Activated CD8-positive, alpha-beta memory T cell treated with anti-CD3 and anti-CD28 coated beads for 36 hours (primary cell): ENCODE data around the gene DNAJB9. TPM values are rescaled to one million over a fixed set of nuclear protein-coding genes. Genes with fewer than 3 reads are reported as not detected.
"Not testable (repeated sequence)": the region's sequence is repeated elsewhere in the genome, so short reads cannot be mapped to it uniquely, and the experiment has no call there.

Experiments
- CTCF ChIA-PET: fragments of 350-600 bp; sonication (Branson Sonifier 250); formaldehyde crosslinking; loops from one replicate; lab custom pipeline; 2021; ENCODE audit warnings: antibody characterized with exemption; lab: Charles Lee
- POLR2A ChIA-PET: fragments of 350-600 bp; sonication (Branson Sonifier 250); formaldehyde crosslinking; loops from one replicate; lab custom pipeline; 2021; ENCODE audit warnings: antibody characterized with exemption; lab: Charles Lee
- total RNA-seq, 2 experiments: library from RNA; stranded (reverse); gene quantifications; one replicate each; pipeline ENCODE4 v1.2.3, GENCODE V29; 2021

The DNAJB9 gene
- total RNA-seq = 1 to 10 TPM; 6.9 to 7.3 TPM

DNA sequence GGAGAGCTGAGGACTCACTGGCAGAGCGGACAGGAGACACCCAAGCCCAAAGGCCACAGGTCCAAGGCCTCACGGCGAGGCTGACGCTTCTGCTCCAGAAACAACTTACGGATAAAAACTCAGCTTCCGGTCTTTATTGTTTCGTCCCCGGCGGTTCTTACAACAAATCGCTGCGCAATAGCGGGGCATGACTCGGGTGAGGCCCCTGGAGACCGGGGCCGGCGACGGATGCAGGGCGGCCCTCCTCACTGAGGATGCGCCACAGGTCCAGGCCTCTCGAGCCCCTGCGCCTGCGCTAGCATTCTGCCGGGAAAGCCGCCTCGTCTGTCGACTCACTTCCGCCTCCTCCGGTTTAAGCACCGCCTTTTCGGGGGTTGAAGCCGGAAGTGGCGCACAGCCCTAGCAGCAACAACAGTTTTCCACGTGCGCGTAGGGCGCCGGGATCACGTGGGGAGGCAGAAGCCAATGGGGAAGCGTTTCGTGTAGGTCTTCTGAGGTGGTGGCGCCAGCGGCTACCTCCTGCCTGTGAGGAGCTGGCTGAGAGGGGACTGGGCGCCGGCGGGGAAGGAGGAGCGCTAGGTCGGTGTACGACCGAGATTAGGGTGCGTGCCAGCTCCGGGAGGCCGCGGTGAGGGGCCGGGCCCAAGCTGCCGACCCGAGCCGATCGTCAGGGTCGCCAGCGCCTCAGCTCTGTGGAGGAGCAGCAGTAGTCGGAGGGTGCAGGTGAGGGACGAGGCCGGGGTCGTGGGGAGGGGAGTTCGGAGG lies at the start of gene DNAJB9, which contains the start of gene THAP5:
Gene DNAJB9 (plus strand): TSS at position 494 of the 765 bp plus-strand sequence. CDS start 1,853 bp downstream, outside the sequence.
Gene THAP5 (minus strand): TSS at position 326 of the 765 bp plus-strand sequence. CDS start 137 bp downstream, at position 189.
- ChIA-PET POLR2A (interaction anchor here (0.7 to 2.5 kb wide), 3 partner anchors 10 to 678 kb away, joined by 3 to 39 read pairs (median 3); partner anchors contain the start of genes DLD and PNPLA8), CTCF (no interaction called here)

DNA sequence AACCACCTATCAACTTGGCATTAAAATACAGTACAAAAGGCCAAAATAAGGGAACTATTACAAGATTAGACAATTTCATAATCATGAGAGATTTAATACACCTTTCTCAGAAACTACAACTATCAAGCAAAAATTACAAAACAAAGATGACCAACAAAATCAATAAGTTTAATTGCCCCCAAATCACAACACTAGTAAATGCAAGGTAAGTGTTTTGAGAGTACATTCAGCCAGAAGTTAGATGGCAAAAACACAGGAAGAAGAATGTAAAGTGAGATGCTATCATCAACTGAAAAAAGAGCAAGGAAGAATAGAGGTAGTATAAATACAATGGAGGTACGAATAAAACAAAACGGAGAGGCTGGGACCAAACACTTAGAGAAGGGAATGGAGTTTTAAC lies 46.9 kb upstream of the DNAJB9 start:
- POLR2A ChIA-PET = no interaction called here
- CTCF ChIA-PET = no interaction called here

DNA sequence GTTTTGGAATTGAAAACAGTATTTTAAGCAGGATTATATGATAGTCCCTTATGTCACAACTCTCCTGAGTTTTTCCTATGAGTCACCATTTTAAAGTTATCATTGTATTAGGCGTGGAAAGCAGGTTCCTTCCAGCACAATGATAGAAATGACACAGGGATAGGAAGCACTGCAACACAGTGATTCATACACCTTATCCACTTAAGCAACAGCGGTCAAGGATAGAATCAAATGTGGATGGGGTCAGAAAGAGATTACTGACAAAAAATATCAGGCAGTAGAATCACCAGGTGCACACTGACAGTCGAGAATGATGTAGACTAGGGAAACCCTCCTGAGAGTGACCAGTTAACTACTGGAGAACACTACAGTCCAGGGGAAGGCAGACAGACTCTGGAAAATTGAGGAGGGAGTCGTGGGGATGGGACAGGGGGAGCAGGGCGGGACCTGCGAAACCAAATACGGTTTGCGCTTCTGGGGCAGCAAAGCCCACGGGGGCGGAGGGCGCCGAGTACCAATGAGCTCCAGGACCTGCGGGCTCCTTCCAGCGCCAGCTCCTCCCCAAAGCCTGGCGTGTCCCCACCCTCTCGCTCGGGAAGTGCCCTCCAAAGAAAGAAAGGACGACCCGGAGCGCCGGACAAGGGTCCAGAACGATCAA lies 44.2 kb upstream of the DNAJB9 start:
- ChIA-PET POLR2A (interaction anchor here (1.2 to 3.4 kb wide), 2 partner anchors 44 to 46 kb away, joined by 3 to 39 read pairs; partner anchors contain the start of genes DNAJB9 and THAP5), CTCF (no interaction called here)

DNA sequence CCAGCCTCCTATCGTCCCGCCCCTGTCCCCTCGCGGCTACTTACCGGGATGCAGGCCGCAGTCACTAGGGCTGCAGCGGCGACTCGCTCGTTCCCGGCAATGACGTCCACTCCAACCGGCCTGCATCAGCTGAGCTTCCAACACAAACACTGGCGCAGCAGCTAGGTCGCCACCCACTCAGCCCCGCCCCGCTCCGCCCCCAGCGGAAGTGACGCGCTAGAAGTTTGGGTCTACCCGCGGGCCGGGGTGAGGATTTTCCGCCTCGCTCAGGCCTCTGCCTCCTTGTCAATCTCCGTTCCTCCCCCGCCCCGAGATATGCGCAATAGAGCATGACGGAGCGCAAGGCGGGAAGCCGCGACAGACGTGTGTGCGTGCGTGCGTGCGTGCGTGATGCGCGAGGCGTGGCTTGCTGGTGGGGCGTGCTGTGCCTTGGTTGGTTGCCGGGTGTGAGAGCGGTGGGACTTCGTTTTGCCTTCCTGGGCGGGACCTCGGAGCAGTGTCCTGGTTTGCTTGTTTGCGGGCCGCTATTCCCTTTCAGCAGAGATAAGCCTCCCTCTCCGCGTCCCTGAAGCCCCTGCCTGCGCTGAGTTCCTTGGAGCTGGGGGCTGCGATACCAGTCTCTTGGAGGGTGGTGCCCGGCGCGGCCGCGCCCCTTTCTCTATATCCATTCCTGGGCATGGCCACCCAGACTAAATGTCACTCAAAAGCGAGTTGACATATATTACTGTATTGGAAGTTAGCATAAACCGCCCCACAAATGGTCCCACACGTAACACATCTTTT lies 43.5 kb upstream of the DNAJB9 start, which contains the start of gene PNPLA8:
Gene PNPLA8 (minus strand): TSS at position 151 of the 783 bp plus-strand sequence. CDS start 10,644 bp downstream, outside the sequence.
- ChIA-PET CTCF (no interaction called here), POLR2A (interaction anchor here (1.2 to 3.4 kb wide), 2 partner anchors 43 to 46 kb away, joined by 3 to 39 read pairs; partner anchors contain the start of genes DNAJB9 and THAP5)

DNA sequence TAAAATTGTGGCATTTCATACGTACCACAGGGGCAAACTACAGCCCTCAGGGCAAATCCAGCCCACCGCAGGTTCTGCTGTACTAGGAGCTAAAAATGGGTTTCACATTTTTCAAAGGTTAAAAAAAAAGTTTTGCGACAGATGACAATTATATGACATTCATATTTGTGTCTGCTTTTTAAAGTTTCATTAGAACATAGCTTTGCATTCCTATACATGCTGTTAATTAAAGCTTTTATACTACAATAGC lies 43.0 kb upstream of the DNAJB9 start:
- POLR2A ChIA-PET = interaction anchor here (3.4 kb wide), 1 partner anchor 43 kb away, joined by 39 read pairs; the partner anchor contains the start of genes DNAJB9 and THAP5
- CTCF ChIA-PET = no interaction called here

DNA sequence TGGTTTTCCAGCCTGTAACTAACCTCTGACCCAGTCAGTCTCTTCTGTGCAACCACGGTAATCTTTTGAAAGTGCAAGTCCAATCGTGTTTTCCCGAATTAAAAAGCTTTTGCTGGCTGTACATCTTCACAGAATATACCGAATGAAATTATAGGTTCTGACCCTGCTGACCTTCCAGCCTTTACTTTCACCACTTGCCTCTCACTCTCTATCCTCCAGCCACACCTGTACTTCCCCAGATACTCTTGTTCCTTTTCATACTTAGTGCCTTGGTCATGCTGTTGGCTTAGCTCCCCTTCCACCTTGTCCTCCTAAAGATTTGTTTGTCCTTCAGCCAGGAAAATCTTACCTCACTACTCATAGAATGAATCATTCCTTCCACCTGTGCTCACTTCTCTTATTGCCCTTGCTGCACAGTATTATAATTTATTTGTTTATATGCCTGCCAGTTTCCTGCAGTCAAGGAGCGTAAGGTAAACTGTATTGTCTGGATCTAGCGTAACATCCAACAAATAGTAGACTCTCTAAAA lies 41.4 kb upstream of the DNAJB9 start:
- ChIA-PET CTCF (no interaction called here), POLR2A (no interaction called here)

DNA sequence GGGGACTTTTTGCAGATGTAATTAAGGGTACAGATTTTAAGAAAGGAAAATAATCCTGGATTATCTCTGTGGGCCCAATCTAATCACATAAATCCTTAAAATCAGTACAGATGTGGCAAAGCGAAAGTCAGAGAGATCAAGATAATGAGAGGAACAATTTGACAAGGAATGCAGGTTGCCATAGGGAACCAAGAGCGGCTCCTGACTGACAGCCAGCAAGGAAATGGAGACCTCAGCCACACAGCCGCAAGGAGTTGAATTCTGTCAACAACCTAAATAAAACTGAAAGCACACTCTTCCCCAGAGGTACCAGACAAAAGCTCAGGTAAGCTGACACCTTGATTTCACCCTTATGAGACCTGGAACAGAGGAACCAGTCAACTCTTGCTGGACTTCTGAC lies 40.3 kb upstream of the DNAJB9 start:
- ChIA-PET POLR2A (no interaction called here), CTCF (no interaction called here)

DNA sequence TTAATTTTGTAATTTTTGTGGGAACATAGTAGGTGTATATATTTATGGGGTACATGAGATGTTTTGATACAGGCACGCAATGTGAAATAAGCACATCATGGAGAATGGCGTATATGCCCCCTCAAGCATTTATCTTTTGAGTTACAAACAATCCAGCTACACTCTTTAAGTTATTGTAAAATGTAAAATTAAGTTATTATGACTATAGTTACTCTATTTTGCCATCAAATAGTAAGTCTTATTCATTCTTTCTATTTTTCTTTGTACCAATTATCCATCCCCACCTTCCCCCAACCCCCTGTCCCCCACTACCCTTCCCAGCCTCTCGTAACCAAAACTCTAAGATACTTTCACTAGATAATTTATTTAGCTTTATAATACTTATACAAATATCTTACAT lies 36.0 kb upstream of the DNAJB9 start:
- CTCF ChIA-PET = no interaction called here

DNA sequence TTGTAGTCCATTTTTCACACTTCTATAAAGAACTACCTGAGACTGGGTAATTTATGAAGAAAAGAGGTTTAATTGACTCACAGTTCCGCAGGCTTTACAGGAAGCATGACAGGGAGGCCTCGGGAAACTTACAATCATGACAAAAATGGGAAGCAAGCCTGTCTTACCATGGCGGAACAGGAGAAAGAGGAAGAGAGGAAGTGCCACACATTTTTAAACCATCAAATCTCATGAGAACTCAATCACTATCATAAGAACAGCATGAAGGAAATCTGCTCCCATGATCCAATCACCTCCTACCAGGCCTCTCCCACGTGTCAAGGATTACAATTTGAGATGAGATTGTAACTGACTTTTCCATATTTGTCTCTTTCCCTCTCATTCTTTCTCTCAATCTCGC lies 34.4 kb upstream of the DNAJB9 start:
- CTCF ChIA-PET = no interaction called here
- POLR2A ChIA-PET = no interaction called here

More for the DNA sequence above, 36.0 kb upstream of the DNAJB9 start:
- POLR2A ChIA-PET = no interaction called here

DNA sequence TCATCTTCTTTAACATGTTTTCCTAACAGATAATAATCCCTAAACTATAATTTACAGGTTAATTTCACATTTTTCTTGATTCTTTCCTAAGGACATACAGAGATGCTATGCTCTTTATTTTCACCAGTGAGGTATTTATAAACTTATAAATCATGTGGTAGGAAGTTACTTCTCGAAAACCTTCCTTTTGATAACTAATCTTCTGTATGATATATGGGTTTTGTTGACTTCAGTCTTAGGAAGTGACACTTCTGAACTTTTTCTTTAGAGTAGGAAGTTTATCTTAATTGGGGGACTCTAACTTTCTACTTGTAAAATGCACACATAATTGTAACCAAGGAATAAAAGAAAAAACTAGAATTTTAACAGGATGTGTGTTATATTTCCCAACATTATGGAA lies 33.9 kb upstream of the DNAJB9 start:
- CTCF ChIA-PET = no interaction called here
- POLR2A ChIA-PET = no interaction called here

DNA sequence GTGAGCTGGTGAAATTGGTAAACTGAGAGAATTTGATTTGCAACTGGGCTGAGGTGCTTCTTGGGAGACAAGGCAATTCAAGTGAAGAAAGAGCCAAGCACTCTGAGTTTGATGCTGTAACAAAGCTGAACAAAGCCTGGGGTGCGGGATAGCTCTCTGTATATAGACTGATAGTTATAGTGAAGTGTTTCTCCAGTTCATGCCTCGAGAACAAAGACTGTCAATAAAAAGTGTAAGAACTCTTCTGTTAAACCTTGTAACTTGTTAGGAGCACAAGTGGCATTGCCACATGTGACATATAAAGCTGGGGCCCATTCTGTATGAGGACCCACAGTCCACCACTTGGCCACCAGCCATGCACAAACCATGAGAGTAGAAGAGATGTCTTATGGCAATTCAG lies 32.4 kb upstream of the DNAJB9 start:
- POLR2A ChIA-PET = no interaction called here
- CTCF ChIA-PET = no interaction called here

DNA sequence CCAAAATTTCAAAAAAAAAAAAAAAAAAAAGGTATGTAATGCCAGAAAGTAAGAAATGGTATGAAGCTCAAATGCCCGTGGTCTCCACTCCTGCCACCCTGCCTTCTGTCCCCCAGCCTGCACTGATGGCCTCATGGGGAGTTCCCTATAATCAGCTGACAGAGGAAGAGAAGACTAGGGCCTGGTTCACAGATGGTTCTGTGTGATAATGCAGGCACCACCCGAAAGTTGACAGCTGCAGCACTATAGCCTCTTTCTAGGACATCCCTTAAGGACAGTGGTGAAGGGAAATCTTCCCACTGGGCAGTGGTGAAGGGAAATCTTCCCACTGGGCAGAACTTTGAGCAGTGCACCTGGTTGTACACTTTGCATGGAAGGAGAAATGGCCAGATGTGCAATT lies 31.4 kb upstream of the DNAJB9 start:
- POLR2A ChIA-PET, CTCF ChIA-PET: not testable (repeated sequence)

DNA sequence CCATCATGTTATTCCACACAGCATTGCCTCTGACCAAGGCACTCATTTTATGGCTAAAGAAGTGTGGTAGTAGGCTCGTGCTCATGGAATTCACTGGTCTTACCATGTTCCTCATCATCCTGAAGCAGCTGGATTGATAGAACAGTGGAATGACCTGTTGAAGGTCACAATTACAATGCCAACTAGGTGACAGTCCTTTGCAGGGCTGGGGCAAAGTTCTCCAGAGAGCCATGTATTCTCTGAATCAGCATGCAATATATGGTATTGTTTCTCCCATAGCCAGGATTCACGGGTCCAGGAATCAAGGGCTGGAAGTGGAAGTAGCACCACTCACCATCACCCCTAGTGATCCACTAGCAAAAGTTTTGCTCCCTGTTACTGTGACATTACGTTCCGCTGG lies 31.0 kb upstream of the DNAJB9 start:
- POLR2A ChIA-PET, CTCF ChIA-PET: not testable (repeated sequence)

DNA sequence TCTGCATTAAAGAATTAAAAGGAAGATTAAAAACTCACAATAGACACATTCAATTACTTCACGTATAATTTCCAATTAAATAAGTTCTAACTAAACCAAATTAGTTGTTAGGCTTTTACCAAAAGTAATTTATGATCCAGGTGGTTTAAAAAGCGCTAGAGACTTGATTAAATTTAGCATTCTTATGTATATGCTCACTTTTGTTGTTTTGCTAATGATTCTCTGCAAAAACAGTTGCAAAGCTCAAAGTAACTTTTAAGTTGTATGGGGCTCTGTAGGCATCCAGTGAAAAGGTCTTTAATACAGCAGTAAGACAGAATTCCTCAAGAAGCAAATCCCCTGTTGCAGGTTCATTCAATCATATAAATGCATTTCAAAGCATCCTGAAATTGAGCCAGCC lies 28.2 kb upstream of the DNAJB9 start:
- ChIA-PET POLR2A (no interaction called here), CTCF (no interaction called here)

DNA sequence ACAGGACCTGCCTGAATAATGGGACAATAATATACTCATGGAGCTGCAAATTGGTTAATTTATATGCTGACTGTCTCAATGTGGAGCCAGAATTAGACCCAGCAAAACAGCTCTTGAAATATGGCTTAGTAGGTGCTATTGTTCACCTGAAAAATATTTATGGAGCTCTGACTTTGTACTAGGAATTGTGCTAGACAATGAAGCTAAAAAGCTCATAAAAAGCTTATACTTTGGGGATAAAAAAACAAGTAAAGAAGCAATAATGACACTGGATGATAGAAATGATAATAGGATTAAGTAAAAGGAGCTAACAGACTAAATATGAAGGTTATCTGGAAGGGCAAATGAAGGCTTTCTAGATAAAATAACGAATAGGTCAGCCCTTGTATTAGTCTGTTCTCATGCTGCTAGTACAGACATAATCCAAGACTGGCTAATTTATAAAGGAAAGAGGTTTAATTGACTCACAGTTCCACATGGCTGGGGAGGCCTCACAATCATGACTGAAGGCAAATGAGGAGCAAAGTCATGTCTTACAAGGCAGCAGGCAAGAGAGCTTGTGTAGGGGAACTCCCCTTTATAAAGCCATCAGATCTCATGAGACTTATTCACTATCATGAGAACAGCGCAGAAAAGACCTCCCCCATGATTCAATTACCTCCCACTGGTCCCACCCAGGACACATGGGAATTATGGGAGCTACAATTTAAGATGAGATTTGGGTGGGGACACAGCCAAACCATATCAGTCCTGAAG lies 21.4 kb upstream of the DNAJB9 start:
- POLR2A ChIA-PET, CTCF ChIA-PET: not testable (repeated sequence)

DNA sequence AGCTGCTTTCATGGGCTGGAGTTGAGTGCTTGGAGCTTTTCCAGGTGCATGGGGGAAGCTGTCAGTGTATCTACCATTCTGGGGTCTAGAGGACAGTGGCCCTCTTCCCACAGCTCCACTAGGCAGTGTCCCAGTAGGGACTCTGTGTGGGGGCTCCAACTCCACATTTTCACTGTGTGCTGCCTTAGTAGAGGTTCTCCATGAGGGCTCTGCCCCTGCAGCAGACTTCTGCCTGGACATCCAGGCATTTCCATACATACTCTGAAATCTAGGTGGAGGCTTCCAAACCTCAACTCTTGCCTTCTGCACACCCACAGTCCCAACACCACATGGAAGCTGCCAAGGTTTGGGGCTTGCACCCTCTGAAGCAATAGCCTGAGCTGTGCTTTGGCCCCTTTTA lies 13.0 kb upstream of the DNAJB9 start:
- CTCF ChIA-PET, POLR2A ChIA-PET: not testable (repeated sequence)

DNA sequence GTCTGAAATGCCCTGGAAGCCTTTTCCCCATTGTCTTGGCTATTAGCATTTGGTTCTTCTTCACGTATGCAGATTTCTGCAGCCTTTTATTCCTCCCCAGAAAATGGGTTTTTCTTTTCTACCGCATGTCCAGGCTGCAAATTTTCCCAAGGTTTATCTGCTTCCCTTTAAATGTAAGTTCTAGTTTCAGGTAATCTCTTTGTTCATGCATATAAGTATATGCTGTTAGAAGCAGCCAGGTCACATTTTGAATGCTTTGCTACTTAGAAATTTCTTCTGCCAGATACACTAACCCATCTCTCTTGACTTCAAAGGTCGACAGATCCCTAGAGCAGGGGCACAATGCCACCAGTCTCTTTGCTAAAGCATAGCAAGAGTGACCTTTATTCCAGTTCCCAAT lies 12.5 kb upstream of the DNAJB9 start:
- ChIA-PET POLR2A (no interaction called here), CTCF (no interaction called here)

DNA sequence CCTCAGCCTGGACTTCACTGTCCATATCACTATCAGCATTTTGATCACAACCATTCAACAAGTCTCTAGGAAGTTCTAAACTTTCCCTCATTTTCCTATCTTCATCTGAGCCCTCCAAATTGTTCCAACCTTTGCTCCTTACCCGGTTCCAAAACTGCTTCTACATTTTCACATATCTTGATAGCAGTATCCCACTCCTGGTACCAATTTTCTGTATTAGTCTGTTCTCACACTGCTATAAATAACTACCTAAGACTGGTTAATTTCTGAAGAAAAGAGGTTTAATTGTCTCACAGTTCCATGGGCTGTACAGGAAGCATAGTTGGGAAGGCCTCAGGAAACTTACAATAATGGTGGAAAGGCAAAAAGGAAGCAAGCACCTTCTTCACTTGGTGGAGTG lies 12.1 kb upstream of the DNAJB9 start:
- POLR2A ChIA-PET = no interaction called here
- CTCF ChIA-PET = no interaction called here

DNA sequence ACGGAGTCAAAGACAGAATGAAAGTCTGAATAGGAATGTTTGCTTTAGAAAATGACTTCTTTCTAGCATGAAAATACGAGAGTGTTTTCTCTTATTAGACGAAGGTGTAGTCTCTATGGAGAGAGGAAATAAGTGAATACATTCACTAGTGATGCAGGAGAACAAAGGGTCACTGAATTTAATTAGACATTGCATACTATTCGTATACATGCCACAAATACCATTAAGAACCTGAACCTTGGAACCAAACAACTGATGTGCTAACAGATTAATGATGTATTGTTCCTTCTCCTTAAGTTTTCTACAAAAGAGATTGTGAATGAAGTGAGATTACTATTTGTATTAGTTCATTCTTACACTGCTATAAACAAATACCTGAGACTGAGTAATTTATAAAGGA lies 10.4 kb upstream of the DNAJB9 start:
- POLR2A ChIA-PET = no interaction called here
- CTCF ChIA-PET = no interaction called here
